HG03521 (cell line): Measurements from ENCODE around the gene SF3B3.
"Not testable (repeated sequence)": the region's sequence is repeated elsewhere in the genome, so short reads cannot be mapped to it uniquely, and the experiment has no call there.

Experiments
- ATAC-seq: cut with Tn5 transposase; IDR thresholded peaks from one replicate; pipeline ENCODE4 v1.9.1; 2021; ENCODE audit warnings: mild to moderate bottlenecking, moderate library complexity; ENCODE audit not compliant: unreplicated experiment

SF3B3 gene

DNA sequence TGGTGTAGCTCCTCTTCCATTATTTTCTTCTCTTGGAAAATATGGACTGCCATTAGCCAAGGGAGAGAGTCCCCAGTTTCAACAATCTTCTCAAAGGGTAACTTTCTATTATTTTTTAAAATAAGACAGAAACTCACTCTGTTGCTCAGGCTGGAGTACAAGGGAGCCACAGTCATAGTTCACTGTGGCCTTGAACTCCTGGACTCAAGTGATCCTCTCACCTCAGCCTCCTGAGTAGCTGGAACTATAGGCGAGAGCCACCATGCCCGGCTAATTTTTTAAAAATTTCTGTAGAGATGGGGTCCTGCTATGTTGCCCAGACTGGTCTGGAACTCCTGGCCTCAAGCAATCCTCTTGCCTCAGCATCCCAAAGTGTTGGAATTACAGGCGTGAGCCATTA is 13.4 kb upstream of the SF3B3 start:
- no peak for ATAC-seq

DNA sequence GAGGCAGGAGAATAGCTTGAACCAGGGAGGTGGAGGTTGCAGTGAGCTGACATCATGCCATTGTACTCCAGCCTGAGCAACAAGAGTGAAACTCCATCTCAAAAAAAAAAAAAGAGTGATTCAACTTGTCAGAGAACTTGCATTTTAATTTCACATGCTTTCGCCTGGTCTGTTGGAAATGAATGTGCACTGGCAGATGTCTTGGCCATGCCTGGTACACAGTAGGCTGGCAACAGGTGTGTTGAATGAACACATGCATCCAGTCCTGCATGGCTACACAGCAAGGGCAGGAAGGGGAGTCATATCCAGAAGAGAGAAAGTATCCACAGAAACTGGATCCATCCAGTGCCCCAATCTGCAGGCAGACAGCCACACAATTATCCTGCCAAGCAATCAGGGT is 11.8 kb upstream of the SF3B3 start:
- no peak for ATAC-seq

DNA sequence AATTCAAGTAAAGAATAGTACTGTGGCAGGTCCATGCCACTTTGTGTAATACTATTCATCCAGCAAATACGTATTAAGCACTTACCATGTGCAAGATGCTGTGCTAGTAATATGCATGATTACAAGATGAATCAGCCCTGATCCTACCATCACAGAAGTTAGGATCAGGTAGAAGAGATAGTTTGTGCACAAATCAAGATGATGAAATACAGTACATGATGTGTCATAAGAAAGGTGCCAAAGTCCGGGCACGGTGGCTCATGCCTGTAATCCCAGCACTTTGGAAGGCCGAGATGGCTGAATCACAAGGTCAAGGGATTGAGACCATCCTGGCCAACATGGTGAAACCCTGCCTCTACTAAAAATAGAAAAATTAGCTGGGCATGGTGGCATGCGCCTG is 11.2 kb upstream of the SF3B3 start:
- ATAC-seq, result no peak

GRCh38 chr16:70520612-70521297 is 2.9 kb upstream of the SF3B3 start:
- no peak for ATAC-seq

DNA sequence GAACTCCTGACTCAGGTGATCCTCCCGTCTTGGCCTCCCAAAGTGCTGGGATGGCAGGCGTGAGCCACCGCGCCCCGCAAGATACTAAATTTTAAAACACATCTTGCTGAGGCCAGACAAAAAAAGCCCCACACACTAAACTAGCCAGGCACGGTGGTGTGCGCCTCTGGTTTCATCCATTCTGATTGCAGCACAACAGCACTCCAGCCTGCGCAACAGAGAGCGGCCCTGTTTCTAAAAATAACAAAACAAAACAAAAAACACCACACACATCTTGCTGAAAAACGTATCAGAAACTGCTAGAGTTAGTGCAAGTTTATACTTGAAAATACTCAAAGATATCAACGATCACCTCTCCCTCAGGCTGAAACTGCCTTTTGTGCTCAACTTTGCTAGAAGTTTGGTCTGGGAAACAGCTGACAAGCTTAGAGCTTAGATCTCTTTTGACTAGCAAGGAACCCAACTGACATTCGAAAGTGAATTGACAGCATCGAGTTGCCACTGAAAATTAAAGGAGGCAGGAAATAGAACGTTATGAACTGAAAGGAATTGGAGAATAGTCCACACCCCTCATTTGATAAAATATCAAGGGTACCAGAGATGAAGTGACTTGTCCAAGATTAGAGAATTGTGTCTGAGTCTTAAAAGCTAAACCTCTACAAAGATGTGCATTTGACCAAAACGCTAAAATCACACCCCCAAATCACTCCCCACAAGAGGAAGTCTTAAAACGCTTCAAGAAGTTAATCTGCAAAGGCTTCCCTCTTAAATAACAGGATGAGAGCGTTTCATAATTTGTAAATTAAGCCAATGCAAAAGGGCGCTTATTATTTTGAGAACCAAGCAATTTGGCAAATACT is 1.2 kb upstream of the SF3B3 start:
- ATAC-seq, result no peak

DNA sequence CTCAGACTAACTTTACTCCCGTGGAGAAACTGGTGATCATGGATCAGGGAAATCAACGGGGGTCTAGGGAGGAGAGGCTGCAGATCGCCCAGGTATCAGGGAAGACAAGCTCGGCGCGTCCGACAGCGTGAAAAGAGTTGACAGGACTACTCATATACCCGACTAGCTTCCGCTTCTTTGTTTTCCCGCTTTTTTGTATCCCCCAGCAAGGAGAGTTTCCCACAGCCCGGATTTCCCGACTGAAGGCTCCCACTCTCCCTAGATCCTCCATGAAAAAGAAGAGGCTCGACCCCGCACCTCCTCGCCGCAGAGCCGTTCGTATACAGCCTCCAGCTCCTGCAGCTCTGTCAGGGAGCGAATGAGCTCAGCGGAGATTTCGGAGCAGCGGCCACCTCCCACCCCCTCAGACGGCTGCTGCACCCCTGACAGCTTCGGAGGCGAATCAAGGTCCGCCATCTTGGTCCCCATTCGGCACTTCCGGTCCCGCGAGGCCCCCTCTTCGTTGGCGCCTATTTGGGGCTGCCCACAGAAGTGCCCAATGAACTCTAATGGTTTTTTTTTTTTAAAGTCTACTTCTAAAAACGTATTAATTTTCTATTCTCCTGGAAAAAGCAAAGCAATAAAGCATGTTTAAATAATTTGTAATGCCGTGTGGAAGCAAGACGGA is 407 bp upstream of the SF3B3 start, which contains the start of gene COG4:
TSS of gene COG4 (minus strand) at position 479 of the 667 bp plus-strand sequence. CDS start at position 468, 11 bp downstream.
- ATAC-seq, result peak; percentile 60

DNA sequence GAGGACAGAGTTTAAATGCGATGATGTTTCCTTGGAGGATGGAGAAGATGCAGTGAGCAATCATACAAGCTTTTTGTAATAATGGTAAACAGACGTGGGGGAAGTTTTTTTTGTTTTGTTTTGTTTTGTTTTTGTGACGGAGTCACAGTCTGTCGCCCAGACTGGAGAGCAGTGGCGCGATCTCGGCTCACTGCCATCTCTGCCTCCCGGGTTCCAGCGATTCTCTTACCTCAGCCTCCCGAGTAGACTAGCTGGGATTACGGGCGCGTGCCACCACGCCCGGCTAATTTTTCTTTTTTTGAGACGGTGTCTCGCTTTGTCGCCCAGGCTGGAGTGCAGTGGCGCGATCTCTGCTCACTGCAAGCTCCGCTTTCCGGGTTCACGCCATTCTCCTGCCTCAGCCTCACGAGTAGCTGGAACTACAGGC is 796 bp downstream of the SF3B3 start:
- ATAC-seq, result not testable (repeated sequence)

- ATAC-seq, result no peak
These were observed 2.8 kb downstream of the SF3B3 start for GRCh38 chr16:70526403-70526802.

DNA sequence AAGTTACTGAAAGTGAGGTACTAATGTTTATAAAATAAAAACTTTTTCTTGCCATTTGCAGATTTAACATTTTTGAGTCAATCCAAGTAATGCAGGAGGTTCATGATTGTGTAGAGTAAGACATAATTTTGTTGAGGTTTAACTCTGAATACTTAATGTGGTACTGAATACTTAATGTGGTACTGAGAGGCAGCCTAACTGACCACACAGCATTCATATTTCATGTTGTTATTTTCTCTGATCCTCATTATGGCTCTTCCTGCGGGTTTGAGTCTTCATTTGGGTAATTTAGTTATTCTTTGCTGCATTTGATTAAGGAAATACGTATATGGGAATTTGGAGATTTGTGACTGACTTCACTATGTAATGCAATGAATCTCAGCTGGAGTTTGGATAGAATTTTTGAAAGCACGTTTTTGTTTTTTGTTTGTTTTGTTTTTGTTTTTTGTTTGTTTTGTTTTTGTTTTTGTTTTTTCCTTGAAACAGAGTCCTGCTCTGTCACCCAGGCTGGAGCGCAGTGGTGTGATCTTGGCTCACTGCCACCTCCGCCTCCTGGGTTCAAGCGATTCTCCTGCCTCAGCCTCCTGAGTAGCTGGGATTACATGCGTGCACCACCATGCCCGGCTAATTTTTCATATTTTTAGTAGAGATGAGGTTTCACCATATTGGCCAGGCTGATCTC is 3.8 kb downstream of the SF3B3 start:
- ATAC-seq, result no peak

- no peak for ATAC-seq
These were observed 5.6 kb downstream of the SF3B3 start for GRCh38 chr16:70529051-70529777.

GRCh38 chr16:70529954-70530353 is 6.3 kb downstream of the SF3B3 start:
- ATAC-seq, result not testable (repeated sequence)

DNA sequence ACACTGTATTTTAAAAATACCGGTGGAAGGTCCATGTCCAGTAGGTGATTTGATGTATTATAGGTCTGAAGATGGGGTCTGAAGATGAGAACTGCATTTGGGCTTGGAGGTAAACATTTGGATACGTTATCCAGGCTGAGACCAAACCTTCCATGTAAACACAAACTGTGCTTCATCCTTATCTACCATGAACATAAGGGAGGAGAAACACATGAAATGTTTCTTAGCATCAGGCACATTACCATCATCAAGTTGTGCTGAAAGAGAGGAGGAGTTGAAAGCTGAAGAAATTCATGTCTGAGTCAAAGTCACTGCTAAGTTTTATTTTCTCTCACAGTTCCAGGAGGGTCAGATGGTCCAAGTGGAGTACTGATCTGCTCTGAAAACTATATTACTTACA is 11.4 kb downstream of the SF3B3 start:
- ATAC-seq, result no peak

DNA sequence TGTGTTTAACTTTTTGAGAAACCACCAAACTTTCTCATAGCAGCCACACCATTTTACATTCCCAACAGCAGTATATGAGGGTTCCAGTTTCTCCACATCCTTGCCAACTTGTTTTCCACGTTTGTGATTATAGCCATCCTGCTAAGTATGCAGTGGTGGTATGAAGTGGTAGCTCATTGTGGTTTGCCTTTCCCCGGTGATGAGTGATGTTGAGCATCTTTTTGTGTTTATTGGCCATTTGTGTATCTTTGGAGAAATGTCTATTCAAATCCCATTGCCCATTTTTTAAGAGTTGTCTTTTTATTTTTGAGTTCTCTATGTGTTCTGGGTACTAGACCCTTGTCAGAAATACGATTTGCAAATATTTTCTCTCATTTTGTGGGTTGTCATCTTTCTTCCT is 17.4 kb downstream of the SF3B3 start:
- ATAC-seq, result no peak

DNA sequence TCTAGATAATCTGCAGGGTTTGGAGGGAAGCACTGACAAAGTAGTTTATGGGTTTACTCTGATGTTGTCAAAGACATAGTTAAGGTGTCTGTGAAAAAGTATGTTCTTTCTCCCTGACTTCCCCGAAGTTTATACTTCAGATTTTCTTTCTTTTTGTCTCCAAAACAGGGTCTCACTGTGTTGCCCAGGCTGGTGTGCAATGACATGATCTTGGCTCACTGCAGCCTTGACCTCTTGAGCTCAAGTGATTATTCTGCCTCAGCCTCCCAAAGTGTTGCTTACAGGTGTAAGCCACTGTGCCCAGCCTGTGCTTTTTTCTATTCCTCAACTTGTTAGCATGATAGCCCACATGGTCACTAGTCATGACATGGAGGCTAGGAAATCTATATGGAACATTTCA is 20.9 kb downstream of the SF3B3 start:
- ATAC-seq, result no peak

GRCh38 chr16:70548936-70549335 is 25.3 kb downstream of the SF3B3 start:
- ATAC-seq, result no peak

- no peak for ATAC-seq
These were observed 26.5 kb downstream of the SF3B3 start for GRCh38 chr16:70550082-70550481.

DNA sequence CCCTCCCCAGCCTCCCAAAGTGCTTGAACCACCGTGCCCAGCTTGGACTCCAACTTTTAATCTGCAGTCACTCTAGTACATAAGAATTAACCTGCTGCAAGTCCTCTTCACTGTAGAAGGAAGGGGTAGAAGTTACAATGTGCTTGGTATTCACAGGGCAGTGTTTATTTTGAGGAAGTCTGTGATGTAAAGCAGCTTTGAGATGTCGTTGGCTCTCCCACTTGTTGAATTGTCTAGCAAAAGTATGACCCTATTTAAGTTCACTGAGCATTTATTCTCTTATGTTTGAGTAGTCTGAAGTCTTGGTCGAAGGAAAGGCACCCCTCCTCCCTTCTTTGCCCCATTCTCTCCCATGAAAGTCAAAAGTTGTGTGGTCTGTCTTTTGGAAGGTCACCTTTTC is 28.2 kb downstream of the SF3B3 start:
- ATAC-seq, result no peak

DNA sequence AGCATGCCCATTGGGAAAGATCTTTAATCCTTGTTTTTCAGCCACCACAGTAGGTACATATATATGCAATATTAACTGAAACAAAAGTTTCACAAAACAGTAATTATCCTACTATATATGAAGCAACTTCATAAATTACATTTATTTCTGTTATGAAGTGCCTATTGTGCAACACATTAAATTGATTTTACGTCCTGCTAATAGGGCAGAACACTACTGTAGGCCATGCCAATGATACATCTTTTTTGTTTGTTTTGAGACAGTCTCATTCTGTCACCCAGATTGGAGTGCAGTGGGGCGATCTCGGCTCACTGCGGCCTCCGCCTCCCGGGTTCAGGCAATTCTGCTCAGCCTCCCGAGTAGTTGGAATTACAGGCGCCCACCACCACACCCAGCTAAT is 29.1 kb downstream of the SF3B3 start:
- no peak for ATAC-seq

- ATAC-seq, result no peak
These were observed 30.0 kb downstream of the SF3B3 start for GRCh38 chr16:70553645-70554044.

DNA sequence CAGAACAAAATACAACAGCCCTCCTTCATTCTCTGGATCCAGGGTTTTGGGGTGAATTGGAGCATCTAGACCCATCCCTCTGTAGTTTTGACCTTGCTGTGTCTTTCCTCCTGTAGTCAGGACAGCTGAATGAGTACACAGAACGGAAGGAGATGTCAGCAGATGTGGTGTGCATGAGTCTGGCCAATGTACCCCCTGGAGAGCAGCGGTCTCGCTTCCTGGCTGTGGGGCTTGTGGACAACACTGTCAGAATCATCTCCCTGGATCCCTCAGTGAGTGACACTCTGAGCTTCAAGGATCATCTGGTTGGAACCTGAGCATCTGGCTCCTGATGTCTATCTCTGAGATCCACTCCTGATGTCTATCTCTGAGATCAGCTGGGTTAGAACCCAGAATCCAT is 32.4 kb downstream of the SF3B3 start:
- ATAC-seq, result no peak
